ENCODE results near the gene TNFRSF17. TPM values are rescaled to one million over a fixed set of nuclear protein-coding genes. Genes with fewer than 3 reads are reported as not detected.

TNFRSF17 gene
- total and polyA plus RNA-seq, 2 of the 13 experiments (the other 11 are each of a cell fraction or from before 2014, with no cell fraction given) = not detected

DNA sequence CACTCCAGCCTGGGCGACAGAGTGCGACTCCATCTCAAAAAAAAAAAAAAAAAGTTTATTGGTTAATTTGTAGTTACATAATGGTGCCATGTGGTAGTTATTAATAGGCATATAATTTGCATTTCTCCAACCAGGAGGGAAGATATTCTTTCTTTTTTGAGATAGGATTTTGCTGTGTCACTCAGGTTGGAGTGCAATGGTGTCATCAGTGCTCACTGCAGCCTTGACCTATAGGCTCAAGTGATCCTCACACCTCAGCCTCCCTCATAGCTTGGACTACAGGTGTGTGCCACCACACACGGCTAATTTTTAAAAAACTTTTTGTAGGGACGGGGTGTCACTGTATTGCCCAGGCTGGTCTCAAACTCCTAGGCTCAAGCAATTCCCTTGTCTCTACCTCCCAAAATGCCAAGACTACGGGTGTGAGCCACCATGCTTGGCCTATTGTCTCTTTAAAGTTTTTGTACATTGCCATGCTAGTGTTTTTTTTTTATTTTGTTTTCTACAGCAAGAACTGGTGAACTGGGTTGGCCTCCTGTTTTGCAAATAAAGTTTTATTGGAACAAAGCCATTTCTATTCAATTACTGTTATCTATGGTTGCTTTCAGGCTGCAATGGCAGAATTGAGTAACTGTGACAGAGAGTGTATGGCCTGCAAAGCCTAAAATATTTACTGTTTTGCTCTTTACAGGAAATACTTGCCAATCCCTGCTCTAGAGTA is 23.4 kb downstream of the TNFRSF17 start:
- 79% methylated on average over 5 of the region's 5 CpGs for WGBS (ENCODE audit: low lambda C conversion rate)
- ChIA-PET CTCF (ENCODE audit: low intra/inter-chr PET ratio, low total read pairs) (no interaction called here), POLR2A (interaction anchor here (2.1 kb wide), 1 partner anchor 12 kb away, joined by 7 read pairs; the partner anchor contains the start of gene SNX29)
- Histone ChIP-seq H3K9ac (ENCODE audit: insufficient read depth, low read depth, low read length) (no peak overlapping the region), H3K27me3 (ENCODE audit: control insufficient read depth in 1 of 2, insufficient read depth in 2 of 2, low read length in 2 of 2) (no peaks in the 10 kb centered on the region), H2AFZ (ENCODE audit: low read length) (no peak overlapping the region), H3K4me3 (replicated peaks in 1 of 3; ENCODE audit: insufficient read depth in 1 of 3, low read depth in 2 of 3, low read length in 3 of 3) (no peak overlapping the region), H3K36me3 (replicated peaks in 1 of 2; ENCODE audit: control insufficient read depth in 1 of 2, insufficient read depth in 2 of 2, low read length in 2 of 2) (no peaks in the 10 kb centered on the region), H3K4me2 (ENCODE audit: low read depth, low read length) (no peak overlapping the region), H3K4me1 (ENCODE audit: insufficient read depth, low read length) (peaks cover 18% of the 10 kb centered on the region), H3K9me3 (ENCODE audit: low read length) (no peaks in the 10 kb centered on the region), H4K20me1 (ENCODE audit: insufficient read depth, low read length) (no peaks in the 10 kb centered on the region), H3K27ac (ENCODE audit: extremely low read length, insufficient read depth, low read length) (no peak overlapping the region), H3K79me2 (ENCODE audit: insufficient read depth, low read length) (no peaks in the 10 kb centered on the region)
- BruUV-seq (replicated peaks) = no TSS peak
- no peak for DNase-seq (ENCODE audit: low spot score)
- intact Hi-C loops (cut with micrococcal nuclease; ENCODE audit: unreplicated experiment) = no loop called here
- ATAC-seq = no peak
- FAIRE-seq = no peak
- in situ Hi-C loops (cut with HindIII; ENCODE audit: extremely low pct_ligation_motif_present, low pct_unique_long_range_greater_than_20kb) = no loop called here
- TF ChIP-seq ZBTB40 (IDR thresholded peaks at IDR 0.05) = peak; percentile 43; the same call in 1 of the 2 replicates
- peak; percentile 87 for TF ChIP-seq ZBTB40 (CRISPR knock-in tag; IDR thresholded peaks at IDR 0.05)
- TF ChIP-seq, protein P1, sequence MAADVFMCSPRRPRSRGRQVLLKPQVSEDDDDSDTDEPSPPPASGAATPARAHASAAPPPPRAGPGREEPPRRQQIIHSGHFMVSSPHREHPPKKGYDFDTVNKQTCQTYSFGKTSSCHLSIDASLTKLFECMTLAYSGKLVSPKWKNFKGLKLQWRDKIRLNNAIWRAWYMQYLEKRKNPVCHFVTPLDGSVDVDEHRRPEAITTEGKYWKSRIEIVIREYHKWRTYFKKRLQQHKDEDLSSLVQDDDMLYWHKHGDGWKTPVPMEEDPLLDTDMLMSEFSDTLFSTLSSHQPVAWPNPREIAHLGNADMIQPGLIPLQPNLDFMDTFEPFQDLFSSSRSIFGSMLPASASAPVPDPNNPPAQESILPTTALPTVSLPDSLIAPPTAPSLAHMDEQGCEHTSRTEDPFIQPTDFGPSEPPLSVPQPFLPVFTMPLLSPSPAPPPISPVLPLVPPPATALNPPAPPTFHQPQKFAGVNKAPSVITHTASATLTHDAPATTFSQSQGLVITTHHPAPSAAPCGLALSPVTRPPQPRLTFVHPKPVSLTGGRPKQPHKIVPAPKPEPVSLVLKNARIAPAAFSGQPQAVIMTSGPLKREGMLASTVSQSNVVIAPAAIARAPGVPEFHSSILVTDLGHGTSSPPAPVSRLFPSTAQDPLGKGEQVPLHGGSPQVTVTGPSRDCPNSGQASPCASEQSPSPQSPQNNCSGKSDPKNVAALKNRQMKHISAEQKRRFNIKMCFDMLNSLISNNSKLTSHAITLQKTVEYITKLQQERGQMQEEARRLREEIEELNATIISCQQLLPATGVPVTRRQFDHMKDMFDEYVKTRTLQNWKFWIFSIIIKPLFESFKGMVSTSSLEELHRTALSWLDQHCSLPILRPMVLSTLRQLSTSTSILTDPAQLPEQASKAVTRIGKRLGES (CRISPR knock-in tag; IDR thresholded peaks at IDR 0.05; ENCODE audit: borderline replicate concordance) = no peak
- TF ChIP-seq, protein P2, sequence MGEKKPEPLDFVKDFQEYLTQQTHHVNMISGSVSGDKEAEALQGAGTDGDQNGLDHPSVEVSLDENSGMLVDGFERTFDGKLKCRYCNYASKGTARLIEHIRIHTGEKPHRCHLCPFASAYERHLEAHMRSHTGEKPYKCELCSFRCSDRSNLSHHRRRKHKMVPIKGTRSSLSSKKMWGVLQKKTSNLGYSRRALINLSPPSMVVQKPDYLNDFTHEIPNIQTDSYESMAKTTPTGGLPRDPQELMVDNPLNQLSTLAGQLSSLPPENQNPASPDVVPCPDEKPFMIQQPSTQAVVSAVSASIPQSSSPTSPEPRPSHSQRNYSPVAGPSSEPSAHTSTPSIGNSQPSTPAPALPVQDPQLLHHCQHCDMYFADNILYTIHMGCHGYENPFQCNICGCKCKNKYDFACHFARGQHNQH (CRISPR knock-in tag; IDR thresholded peaks at IDR 0.05) = no peak
- TF ChIP-seq, protein P3, sequence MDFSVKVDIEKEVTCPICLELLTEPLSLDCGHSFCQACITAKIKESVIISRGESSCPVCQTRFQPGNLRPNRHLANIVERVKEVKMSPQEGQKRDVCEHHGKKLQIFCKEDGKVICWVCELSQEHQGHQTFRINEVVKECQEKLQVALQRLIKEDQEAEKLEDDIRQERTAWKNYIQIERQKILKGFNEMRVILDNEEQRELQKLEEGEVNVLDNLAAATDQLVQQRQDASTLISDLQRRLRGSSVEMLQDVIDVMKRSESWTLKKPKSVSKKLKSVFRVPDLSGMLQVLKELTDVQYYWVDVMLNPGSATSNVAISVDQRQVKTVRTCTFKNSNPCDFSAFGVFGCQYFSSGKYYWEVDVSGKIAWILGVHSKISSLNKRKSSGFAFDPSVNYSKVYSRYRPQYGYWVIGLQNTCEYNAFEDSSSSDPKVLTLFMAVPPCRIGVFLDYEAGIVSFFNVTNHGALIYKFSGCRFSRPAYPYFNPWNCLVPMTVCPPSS (IDR thresholded peaks at IDR 0.05) = no peak
- no peak for TF ChIP-seq NFIB (CRISPR knock-in tag; IDR thresholded peaks at IDR 0.05; ENCODE audit: borderline replicate concordance)
- TF ChIP-seq ZNF431 (CRISPR knock-in tag; IDR thresholded peaks at IDR 0.05; ENCODE audit: borderline replicate concordance, low read depth) = no peak
- no peak for TF ChIP-seq ARNTL (CRISPR knock-in tag; IDR thresholded peaks at IDR 0.05)
- TF ChIP-seq NFE2L2 (IDR thresholded peaks at IDR 0.05; ENCODE audit: low read length) = peak; percentile 44; the same call in 1 of the 2 replicates

Data from HepG2 (cell line).